DOHH2 (cell line): Measurements from ENCODE around the gene CELSR3.

Source experiments
- H3F3A ChIP-seq: fragments of 200-600 bp; sonication (generic), shearing (Covaris generic); 2 replicates; pipeline ENCODE4 v1.6.0; 2016; ENCODE audit warnings: antibody characterized with exemption, mild to moderate bottlenecking; ENCODE audit not compliant: control insufficient read depth, insufficient read depth
- H3K27ac ChIP-seq: fragments of 200-600 bp; sonication (generic); 2 replicates; pipeline ENCODE4 v1.5.1; 2014; ENCODE audit warnings: low read depth, mild to moderate bottlenecking, low read length, moderate library complexity
- H3K27me3 ChIP-seq: fragments of 200-600 bp; sonication (generic); 2 replicates; pipeline ENCODE4 v1.6.1; 2014; ENCODE audit warnings: mild to moderate bottlenecking, low read length, mixed read lengths; ENCODE audit not compliant: control insufficient read depth
- H3K36me3 ChIP-seq: fragments of 200-600 bp; sonication (generic); 2 replicates; pipeline ENCODE4 v1.6.1; 2014; ENCODE audit warnings: mild to moderate bottlenecking, low read length, moderate library complexity, mixed read lengths; ENCODE audit not compliant: control insufficient read depth
- H3K4me1 ChIP-seq: fragments of 200-600 bp; sonication (generic); 2 replicates; pipeline ENCODE4 v1.6.1; 2014; ENCODE audit warnings: mild to moderate bottlenecking, low read length, mixed read lengths; ENCODE audit not compliant: control insufficient read depth
- H3K4me2 ChIP-seq: fragments of 200-600 bp; sonication (generic); 2 replicates; pipeline ENCODE4 v1.6.0; 2014; ENCODE audit warnings: mild to moderate bottlenecking, low read length, moderate library complexity
- H3K4me3 ChIP-seq: fragments of 200-600 bp; sonication (generic); 2 replicates; pipeline ENCODE4 v1.5.1; 2014; ENCODE audit warnings: mild to moderate bottlenecking, low read length, mixed read lengths
- H3K79me2 ChIP-seq: fragments of 200-600 bp; sonication (generic); 2 replicates; pipeline ENCODE4 v1.6.1; 2014; ENCODE audit warnings: mild to moderate bottlenecking, low read length, mixed read lengths; ENCODE audit not compliant: control insufficient read depth
- H3K9me2 ChIP-seq: fragments of 200-600 bp; sonication (generic); replicated peaks from 2 replicates; pipeline ENCODE4 v1.6.1; 2014; ENCODE audit warnings: mild to moderate bottlenecking, low read length, mixed read lengths; ENCODE audit not compliant: control insufficient read depth
- H3K9me3 ChIP-seq: fragments of 200-600 bp; sonication (generic); 2 replicates; pipeline ENCODE4 v1.6.1; 2014; ENCODE audit warnings: antibody characterized with exemption, low read length, mixed read lengths; ENCODE audit not compliant: control insufficient read depth, insufficient read depth
- H4K20me1 ChIP-seq: fragments of 200-600 bp; sonication (generic); 2 replicates; pipeline ENCODE4 v1.6.0; 2014; ENCODE audit warnings: low read depth, mild to moderate bottlenecking, antibody characterized with exemption, low read length, moderate library complexity; ENCODE audit not compliant: control insufficient read depth, insufficient read depth
- CTCF ChIP-seq: fragments of 200-600 bp; sonication (generic); IDR thresholded peaks from one replicate; pipeline ENCODE4 v1.5.1; 2014; ENCODE audit warnings: antibody characterized with exemption, mild to moderate bottlenecking, low read depth, low read length; ENCODE audit not compliant: poor library complexity, severe bottlenecking
- EZH2phosphoT487 ChIP-seq: fragments of 200-600 bp; sonication (generic); IDR thresholded peaks from 2 replicates; pipeline ENCODE4 v1.6.1; 2017; ENCODE audit warnings: borderline replicate concordance, mild to moderate bottlenecking, antibody characterized with exemption, low read length, moderate library complexity, mixed read lengths

Gene CELSR3

GRCh38 chr3:48661501-48662144, 1.1 kb downstream of the CELSR3 start:
- Histone ChIP-seq H4K20me1 (0 out of 2 replicates have a peak, but pooled peaks cover 3% of the 10 kb centered on the region), H3K4me1 (peaks cover 11% of the 10 kb centered on the region), H3F3A (no peaks in the 10 kb centered on the region), H3K27me3 (no peaks in the 10 kb centered on the region), H3K4me3 (peak overlapping the region; percentile 64), H3K79me2 (no peaks in the 10 kb centered on the region), H3K9me2 (no peaks in the 10 kb centered on the region), H3K4me2 (peak overlapping the region; percentile 63), H3K27ac (no peak overlapping the region), H3K9me3 (no peaks in the 10 kb centered on the region), H3K36me3 (no peaks in the 10 kb centered on the region)
- TF ChIP-seq EZH2phosphoT487 (no peak), CTCF (no peak)

- peaks cover 16% of the 10 kb centered on the region for H3K4me1 ChIP-seq
- no peaks in the 10 kb centered on the region for H3K9me2 ChIP-seq
- H3K9me3 ChIP-seq = no peaks in the 10 kb centered on the region
- peak overlapping the region; percentile 64 for H3K4me3 ChIP-seq
- H3F3A ChIP-seq = no peaks in the 10 kb centered on the region
- H3K4me2 ChIP-seq = peak overlapping the region; percentile 63
- H3K27me3 ChIP-seq = no peaks in the 10 kb centered on the region
- no peaks in the 10 kb centered on the region for H3K36me3 ChIP-seq
- H4K20me1 ChIP-seq = 0 out of 2 replicates have a peak, but pooled peaks cover 3% of the 10 kb centered on the region
- no peak overlapping the region for H3K27ac ChIP-seq
- TF ChIP-seq CTCF (no peak), EZH2phosphoT487 (no peak)
- H3K79me2 ChIP-seq = no peaks in the 10 kb centered on the region
These were observed 1.8 kb downstream of the CELSR3 start for GRCh38 chr3:48660800-48661400.

- Histone ChIP-seq H3K4me3 (peak overlapping the region; percentile 82), H3K4me2 (peak overlapping the region; percentile 75), H3K27me3 (no peaks in the 10 kb centered on the region), H3K9me3 (no peaks in the 10 kb centered on the region), H3F3A (no peaks in the 10 kb centered on the region), H3K4me1 (peaks cover 38% of the 10 kb centered on the region), H3K27ac (no peak overlapping the region), H4K20me1 (0 out of 2 replicates have a peak, but pooled peaks cover 3% of the 10 kb centered on the region), H3K79me2 (no peaks in the 10 kb centered on the region), H3K9me2 (no peaks in the 10 kb centered on the region), H3K36me3 (no peaks in the 10 kb centered on the region)
- TF ChIP-seq EZH2phosphoT487 (no peak), CTCF (no peak)
These were observed 5.8 kb downstream of the CELSR3 start for GRCh38 chr3:48656841-48657281.
